GM12878 (cell line): Measurements from ENCODE around the gene CLCNKB. TPM values are rescaled to one million over a fixed set of nuclear protein-coding genes. Genes with fewer than 3 reads are reported as not detected.

Experiments used
- ATAC-seq: fragments of 200-7000 bp; cut with Tn5 transposase; 3 replicates; pipeline ENCODE4 v1.9.1; 2020; ENCODE audit warnings: mild to moderate bottlenecking, moderate library complexity
- BruUV-seq: library from RNA; stranded (reverse); fragments of 400-500 nt; replicated peaks from 2 replicates; lab custom pipeline; 2021; lab: Mats Ljungman, UMichigan
- CTCF ChIA-PET: fragments of 300-600 bp; sonication (Branson Sonifier 250); formaldehyde crosslinking; extraction: SDS; loops from one replicate; lab custom pipeline; 2021; ENCODE audit warnings: inconsistent platforms; lab: Yijun Ruan, JAX
- POLR2A ChIA-PET: fragments of 350-600 bp; formaldehyde crosslinking; extraction: SDS; loops from one replicate; lab custom pipeline; 2021; ENCODE audit warnings: inconsistent platforms; lab: Charles Lee
- RAD21 ChIA-PET: fragments of 300-600 bp; sonication (Branson Sonifier 250); formaldehyde crosslinking; loops from one replicate; lab custom pipeline; 2023; ENCODE audit warnings: antibody characterized with exemption; ENCODE audit not compliant: unreplicated experiment; lab: Charles Lee
- SMC1A ChIA-PET: fragments of 300-600 bp; sonication (Branson Sonifier 250); formaldehyde crosslinking; loops from one replicate; lab custom pipeline; 2023; ENCODE audit not compliant: unreplicated experiment, uncharacterized antibody; lab: Charles Lee
- DNase-seq: peaks from one replicate; pipeline ENCODE4 v3.0.0-alpha.2; 2011; ENCODE audit warnings: low read depth, low spot score
- FAIRE-seq: peaks from 3 replicates; lab custom pipeline; 2011; peaks lifted over from hg19 to GRCh38; lab: Jason Lieb, UNC
- H2AFZ ChIP-seq: 2 replicates; pipeline ENCODE4 v1.6.0; 2011; ENCODE audit warnings: low read depth, low read length, control low read depth; ENCODE audit not compliant: control insufficient read depth
- H3K27ac ChIP-seq: 2 replicates; pipeline ENCODE4 v1.5.1; 2011; ENCODE audit warnings: control low read depth; ENCODE audit not compliant: control insufficient read depth, insufficient read depth
- H3K27me3 ChIP-seq, 2 experiments: replicated peaks in 1 of 2; 2 replicates each; pipeline versions ENCODE4 v1.6.0 to v1.6.1; 2011; ENCODE audit warnings: low read length in 1 of 2; ENCODE audit not compliant: control insufficient read depth in 2 of 2, insufficient read depth in 2 of 2
- H3K36me3 ChIP-seq, 2 experiments: 2 replicates each; pipeline ENCODE4 v1.5.1; 2011; ENCODE audit warnings: low read length in 1 of 2; ENCODE audit not compliant: control insufficient read depth in 2 of 2, insufficient read depth in 2 of 2
- H3K4me1 ChIP-seq: 2 replicates; pipeline ENCODE4 v1.6.1; 2011; ENCODE audit warnings: mild to moderate bottlenecking, low read length, moderate library complexity, mixed read lengths; ENCODE audit not compliant: control insufficient read depth, insufficient read depth
- H3K4me2 ChIP-seq: 2 replicates; pipeline ENCODE4 v1.6.0; 2011; ENCODE audit warnings: control low read depth; ENCODE audit not compliant: control insufficient read depth, insufficient read depth
- H3K4me3 ChIP-seq: fragments of 200-600 bp; sonication (generic); 2 replicates; pipeline ENCODE4 v1.5.1; 2016
- H3K79me2 ChIP-seq: 2 replicates; pipeline ENCODE4 v1.6.0; 2011; ENCODE audit warnings: low read length; ENCODE audit not compliant: control insufficient read depth, insufficient read depth
- H3K9ac ChIP-seq: 2 replicates; pipeline ENCODE4 v1.8.0; 2011; ENCODE audit warnings: low read length, control low read depth, mixed read lengths; ENCODE audit not compliant: control insufficient read depth, insufficient read depth
- H3K9me3 ChIP-seq: replicated peaks from 3 replicates; pipeline ENCODE4 v1.5.1; 2011; ENCODE audit warnings: mild to moderate bottlenecking, low read length; ENCODE audit not compliant: control insufficient read depth, insufficient read depth
- H4K20me1 ChIP-seq: 2 replicates; pipeline ENCODE4 v1.6.0; 2011; ENCODE audit not compliant: control insufficient read depth, insufficient read depth
- ATF7 ChIP-seq: fragments of 450-650 bp; IDR thresholded peaks from 2 replicates; pipeline ENCODE4 v1.6.1; 2016; ENCODE audit warnings: low read depth, mild to moderate bottlenecking
- CHD1 ChIP-seq: IDR thresholded peaks from 2 replicates; pipeline ENCODE4 v1.6.1; 2012; ENCODE audit warnings: low read depth, low read length, improper control_type of control experiment
- EZH2 ChIP-seq: IDR thresholded peaks from 2 replicates; pipeline ENCODE4 v1.6.1; 2012; ENCODE audit warnings: low read depth, mild to moderate bottlenecking, control low read depth, inconsistent platforms, low read length, borderline replicate concordance; ENCODE audit not compliant: control insufficient read depth
- HDAC6 ChIP-seq: fragments of 200-600 bp; sonication (generic); IDR thresholded peaks from one replicate; pipeline ENCODE4 v1.8.0; 2017; ENCODE audit warnings: antibody characterized with exemption; ENCODE audit not compliant: unreplicated experiment
- IRF3 ChIP-seq: fragments of 450-650 bp; IDR thresholded peaks from 2 replicates; pipeline ENCODE4 v1.6.1; 2014; ENCODE audit warnings: mild to moderate bottlenecking
- KLF5 ChIP-seq: fragments of 450-650 bp; IDR thresholded peaks from 2 replicates; pipeline ENCODE4 v1.6.1; 2014; ENCODE audit warnings: mild to moderate bottlenecking; ENCODE audit not compliant: partially characterized antibody
- MTA2 ChIP-seq: fragments of 450-650 bp; IDR thresholded peaks from 2 replicates; pipeline ENCODE4 v1.6.1; 2016; ENCODE audit warnings: low read depth, mild to moderate bottlenecking, moderate library complexity
- NR2C1 ChIP-seq: fragments of 450-650 bp; IDR thresholded peaks from 2 replicates; pipeline ENCODE4 v1.6.1; 2017; ENCODE audit warnings: antibody characterized with exemption, mild to moderate bottlenecking, moderate library complexity
- NR2F1 ChIP-seq: fragments of 450-650 bp; conservative IDR thresholded peaks from 2 replicates; pipeline ENCODE4 v1.6.1; 2017; ENCODE audit warnings: mild to moderate bottlenecking
- PKNOX1 ChIP-seq: fragments of 450-650 bp; IDR thresholded peaks from 2 replicates; pipeline ENCODE4 v1.6.1; 2016; ENCODE audit warnings: mild to moderate bottlenecking
- POU2F2 ChIP-seq: IDR thresholded peaks from 3 replicates; pipeline ENCODE4 v1.6.1; 2011; ENCODE audit warnings: low read depth, mild to moderate bottlenecking, low read length, borderline replicate concordance
- RBBP5 ChIP-seq: fragments of 200-600 bp; sonication (generic); conservative IDR thresholded peaks from 2 replicates; pipeline ENCODE4 v1.6.1; 2016
- RFX5 ChIP-seq: IDR thresholded peaks from 2 replicates; pipeline ENCODE4 v1.6.1; 2011; ENCODE audit warnings: low read depth, low read length, improper control_type of control experiment
- TCF7 ChIP-seq: IDR thresholded peaks from 2 replicates; pipeline ENCODE4 v1.6.1; 2014; ENCODE audit warnings: antibody characterized with exemption, borderline replicate concordance
- ZNF207 ChIP-seq: fragments of 450-650 bp; IDR thresholded peaks from 2 replicates; pipeline ENCODE4 v1.6.1; 2014; ENCODE audit warnings: antibody characterized with exemption, mild to moderate bottlenecking, borderline replicate concordance
- WGBS: methylation state at CpG from one replicate; pipeline ENCODE4 v1.1.6; 2016; ENCODE audit warnings: low lambda C conversion rate; ENCODE audit not compliant: insufficient replicate concordance, insufficient coverage; ENCODE audit errors: missing lambda C conversion rate; 5-methylcytosine and 5-hydroxymethylcytosine counted together
- in situ Hi-C: fragments of 300-500 bp; cut with MboI; formaldehyde crosslinking; loops from 9 replicates; pipeline ENCODE4 v1.14.3; 2018; ENCODE audit warnings: mixed read lengths
- intact Hi-C: fragments of 100-400 bp; cut with micrococcal nuclease; formaldehyde crosslinking; loops from one replicate; pipeline ENCODE4 v1.14.2; 2022; ENCODE audit not compliant: unreplicated experiment
- polyA plus RNA-seq, 11 experiments: library from polyadenylated mRNA; depleted of rRNA in 4 of 11; unstranded in 6 of 11; stranded (reverse) in 5 of 11; fragments of >200 nt; fragmentation: Nextera tagmentation in 4 of 11; fragmentation: Illumina TruSeq in 1 of 11; extraction: Ambion mirVana in 4 of 11; extraction: Trizol in 1 of 11; gene quantifications; 1 replicate in 1 of 11; 2 replicates in 10 of 11; pipeline versions ENCODE4 v1.2.1 to v1.2.3, GENCODE V29; 2011 to 2016; ENCODE audit warnings: inconsistent platforms in 2 of 11, missing spikeins in 2 of 11, low read depth in 1 of 11
- total RNA-seq, 4 experiments: library from RNA; depleted of rRNA in 3 of 4; stranded (reverse); fragments of >200 nt in 3 of 4; fragmentation: Illumina TruSeq in 1 of 4; extraction: Trizol in 1 of 4; gene quantifications; 2 replicates each; pipeline versions ENCODE4 v1.2.1 to v1.2.3, GENCODE V29; 2013 to 2021

Gene CLCNKB
- total and polyA plus RNA-seq, 10 of the 15 experiments (the other 5 are each of a cell fraction or from before 2014, with no cell fraction given): 0.05 TPM; not detected in 9

GRCh38 chr1:16048573-16049189 lies 5.1 kb downstream of the CLCNKB start:
- CTCF ChIA-PET: no interaction called here
- H2AFZ ChIP-seq: no peak overlapping the region
- H3K27me3 ChIP-seq: no peaks in the 10 kb centered on the region; a peak in 3 of 4 replicates
- DNase-seq (no peak), ATAC-seq (peak; percentile 60), FAIRE-seq (no peak)
- no peaks in the 10 kb centered on the region for H3K9me3 ChIP-seq
- in situ Hi-C loops: no loop called here
- TF ChIP-seq PKNOX1: 0 out of 2 replicates have a peak, but pooled peaks have one; percentile 7
- TF ChIP-seq IRF3: no peak
- no peak for TF ChIP-seq NR2F1
- SMC1A ChIA-PET: interaction anchor here (1.2 kb wide), 1 partner anchor 36 kb away, joined by 3 read pairs; no protein-coding TSS in a partner anchor
- intact Hi-C loops: no loop called here
- no TSS peak for BruUV-seq
- no peaks in the 10 kb centered on the region for H3K4me1 ChIP-seq
- no peaks in the 10 kb centered on the region for H3K36me3 ChIP-seq
- WGBS: 11% methylated on average over 14 of the region's 25 CpGs
- RAD21 ChIA-PET: no interaction called here
- H4K20me1 ChIP-seq: no peaks in the 10 kb centered on the region
- H3K4me3 ChIP-seq: no peak overlapping the region
- H3K27ac ChIP-seq: no peak overlapping the region
- H3K79me2 ChIP-seq: no peaks in the 10 kb centered on the region
- H3K9ac ChIP-seq: no peak overlapping the region
- 0 out of 2 replicates have a peak overlapping the region, but pooled peaks have one; percentile 17 for H3K4me2 ChIP-seq
- POLR2A ChIA-PET: no interaction called here

GRCh38 chr1:16050328-16050727 lies 6.7 kb downstream of the CLCNKB start:
- Histone ChIP-seq H3K4me2 (no peak overlapping the region), H3K4me3 (no peak overlapping the region), H4K20me1 (no peaks in the 10 kb centered on the region), H3K79me2 (no peaks in the 10 kb centered on the region), H3K27ac (no peak overlapping the region), H3K36me3 (no peaks in the 10 kb centered on the region), H3K27me3 (no peaks in the 10 kb centered on the region; a peak in 3 of 4 replicates), H3K4me1 (no peaks in the 10 kb centered on the region), H2AFZ (no peak overlapping the region), H3K9ac (no peak overlapping the region), H3K9me3 (no peaks in the 10 kb centered on the region)
- ATAC-seq: no peak
- BruUV-seq: no TSS peak
- ChIA-PET CTCF (interaction anchor here (1.0 kb wide), 1 partner anchor 91 kb away, joined by 3 read pairs; no protein-coding TSS in a partner anchor), RAD21 (no interaction called here), POLR2A (no interaction called here), SMC1A (interaction anchor here (0.5 to 0.9 kb wide), 2 partner anchors 43 to 791 kb away, joined by 3 read pairs; no protein-coding TSS in a partner anchor)
- 25% methylated on average over 7 of the region's 7 CpGs for WGBS
- no peak for FAIRE-seq
- DNase-seq: no peak
- in situ Hi-C loops: no loop called here
- intact Hi-C loops: loop anchor here (10.0 kb wide), 1 partner anchor 106 kb away; no protein-coding TSS in a partner anchor
- TF ChIP-seq PKNOX1: no peak
- no peak for TF ChIP-seq EZH2
- TF ChIP-seq HDAC6: no peak
- no peak for TF ChIP-seq ZNF207
- TF ChIP-seq CHD1: no peak
- no peak for TF ChIP-seq TCF7
- TF ChIP-seq NR2C1: no peak
- no peak for TF ChIP-seq RFX5
- no peak for TF ChIP-seq MTA2
- no peak for TF ChIP-seq POU2F2
- TF ChIP-seq ATF7: no peak
- no peak for TF ChIP-seq RBBP5
- TF ChIP-seq KLF5: no peak
